Neural progenitor cell (in vitro differentiated cells): Measurements from ENCODE around the gene PLCB1. TPM values are rescaled to one million over a fixed set of nuclear protein-coding genes. Genes with fewer than 3 reads are reported as not detected.

Experiments used
- DNase-seq: peaks from one replicate; pipeline ENCODE4 v3.0.0-alpha.2; 2016; ENCODE audit warnings: low spot score
- H2AFZ ChIP-seq: fragments of 200-600 bp; sonication (generic); replicated peaks from 2 replicates; pipeline ENCODE4 v1.6.1; 2016; ENCODE audit warnings: antibody characterized with exemption
- H3F3A ChIP-seq: fragments of 200-600 bp; sonication (generic); 2 replicates; pipeline ENCODE4 v1.6.1; 2016; ENCODE audit warnings: antibody characterized with exemption, low read depth
- H3K27ac ChIP-seq: fragments of 200-600 bp; sonication (generic); 2 replicates; pipeline ENCODE4 v1.5.1; 2016; ENCODE audit warnings: mild to moderate bottlenecking
- H3K27me3 ChIP-seq: fragments of 200-600 bp; sonication (generic); 2 replicates; pipeline ENCODE4 v1.6.1; 2016; ENCODE audit warnings: mild to moderate bottlenecking, moderate library complexity
- H3K36me3 ChIP-seq: fragments of 200-600 bp; sonication (generic); 2 replicates; pipeline ENCODE4 v1.5.1; 2016
- H3K4me1 ChIP-seq: fragments of 200-600 bp; sonication (generic); 2 replicates; pipeline ENCODE4 v1.6.1; 2016; ENCODE audit warnings: mixed run types
- H3K4me2 ChIP-seq: fragments of 200-600 bp; sonication (generic); 2 replicates; pipeline ENCODE4 v1.6.1; 2016
- H3K4me3 ChIP-seq: fragments of 200-600 bp; sonication (generic); 2 replicates; pipeline ENCODE4 v1.5.1; 2016
- H3K79me2 ChIP-seq: fragments of 200-600 bp; sonication (generic); 2 replicates; pipeline ENCODE4 v1.6.1; 2016; ENCODE audit warnings: low read depth
- H3K9ac ChIP-seq: fragments of 200-600 bp; sonication (generic); 2 replicates; pipeline ENCODE4 v1.6.1; 2016
- H3K9me3 ChIP-seq: fragments of 200-600 bp; sonication (generic); 2 replicates; pipeline ENCODE4 v1.5.1; 2016; ENCODE audit warnings: low read depth
- H4K20me1 ChIP-seq: fragments of 200-600 bp; sonication (generic); 2 replicates; pipeline ENCODE4 v1.6.1; 2016; ENCODE audit warnings: low read depth
- H3K27ac Mint-ChIP-seq: 3 replicates; pipeline ENCODE4 v1.8.0; 2021; ENCODE audit warnings: mixed read lengths
- H3K27me3 Mint-ChIP-seq: 2 replicates; pipeline ENCODE4 v1.8.0; 2022; ENCODE audit warnings: low read depth, mild to moderate bottlenecking, inconsistent platforms, moderate library complexity, mixed read lengths; ENCODE audit not compliant: insufficient read depth
- H3K36me3 Mint-ChIP-seq: 3 replicates; pipeline ENCODE4 v1.8.0; 2021; ENCODE audit warnings: mixed read lengths
- H3K4me1 Mint-ChIP-seq: 3 replicates; pipeline ENCODE4 v1.8.0; 2021; ENCODE audit warnings: mixed read lengths
- H3K4me3 Mint-ChIP-seq: 3 replicates; pipeline ENCODE4 v1.8.0; 2021; ENCODE audit warnings: mild to moderate bottlenecking, moderate library complexity, mixed read lengths
- H3K9me3 Mint-ChIP-seq: 3 replicates; pipeline ENCODE4 v1.8.0; 2020; ENCODE audit warnings: mixed read lengths
- CTCF ChIP-seq: fragments of 200-600 bp; sonication (generic); IDR thresholded peaks from 2 replicates; pipeline ENCODE4 v1.5.1; 2017; ENCODE audit warnings: antibody characterized with exemption, mild to moderate bottlenecking
- EZH2 ChIP-seq: fragments of 200-600 bp; sonication (generic); IDR thresholded peaks from 2 replicates; pipeline ENCODE4 v1.6.1; 2017; ENCODE audit warnings: antibody characterized with exemption, mild to moderate bottlenecking, moderate library complexity
- EZH2phosphoT487 ChIP-seq: fragments of 200-600 bp; sonication (generic); IDR thresholded peaks from 2 replicates; pipeline ENCODE4 v1.6.1; 2017; ENCODE audit warnings: antibody characterized with exemption
- total RNA-seq: library from RNA; depleted of rRNA; stranded (reverse); fragments of >200 nt; gene quantifications from 2 replicates; pipeline ENCODE4 v1.2.3, GENCODE V29; 2015; ENCODE audit warnings: low replicate concordance

Gene PLCB1
- total RNA-seq, 1 donor from 2014 or later: 30.2 TPM

DNA sequence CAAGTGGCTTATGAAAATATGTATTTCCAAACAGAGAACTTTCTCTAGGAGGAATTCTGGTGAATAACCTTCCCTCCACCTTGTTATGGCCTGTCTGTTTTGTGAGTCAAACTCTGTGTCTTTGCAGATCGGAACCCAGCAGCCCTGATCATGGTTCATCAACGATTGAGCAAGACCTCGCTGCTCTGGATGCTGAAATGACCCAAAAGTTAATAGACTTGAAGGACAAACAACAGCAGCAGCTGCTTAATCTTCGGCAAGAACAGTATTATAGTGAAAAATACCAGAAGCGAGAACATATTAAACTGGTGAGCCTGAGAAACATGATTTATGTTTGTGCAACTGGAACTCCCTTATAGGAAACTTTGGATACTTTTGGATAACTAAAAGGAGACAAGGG, 642.3 kb downstream of the PLCB1 start:
- H3K27ac ChIP-seq: no peak overlapping the region
- H3K9ac ChIP-seq: no peak overlapping the region
- no peaks in the 10 kb centered on the region for H3F3A ChIP-seq
- H3K27me3 Mint-ChIP-seq: no peaks in the 10 kb centered on the region
- DNase-seq: no peak
- peaks cover 17% of the 10 kb centered on the region for H3K36me3 Mint-ChIP-seq
- H3K4me2 ChIP-seq: no peak overlapping the region
- no peaks in the 10 kb centered on the region for H3K4me1 ChIP-seq
- H3K4me3 Mint-ChIP-seq: no peak overlapping the region
- no peaks in the 10 kb centered on the region for H4K20me1 ChIP-seq
- TF ChIP-seq EZH2: no peak
- no peak for TF ChIP-seq EZH2phosphoT487
- TF ChIP-seq CTCF: no peak
- H3K9me3 ChIP-seq: no peaks in the 10 kb centered on the region
- H3K27ac Mint-ChIP-seq: peak overlapping the region; percentile 81
- no peaks in the 10 kb centered on the region for H3K4me1 Mint-ChIP-seq
- H3K4me3 ChIP-seq: no peak overlapping the region
- H2AFZ ChIP-seq: no peak overlapping the region
- H3K9me3 Mint-ChIP-seq: no peaks in the 10 kb centered on the region
- H3K79me2 ChIP-seq: no peaks in the 10 kb centered on the region
- H3K36me3 ChIP-seq: no peaks in the 10 kb centered on the region
- no peaks in the 10 kb centered on the region for H3K27me3 ChIP-seq

- H3K36me3 Mint-ChIP-seq: peaks cover 18% of the 10 kb centered on the region
- H3K4me1 Mint-ChIP-seq: peaks cover 9% of the 10 kb centered on the region
- Histone ChIP-seq H3K27me3 (no peaks in the 10 kb centered on the region), H3K79me2 (no peaks in the 10 kb centered on the region), H3K9me3 (no peaks in the 10 kb centered on the region), H3K4me2 (no peak overlapping the region), H3K4me3 (no peak overlapping the region), H3K4me1 (no peaks in the 10 kb centered on the region), H3K36me3 (no peaks in the 10 kb centered on the region), H3K27ac (no peak overlapping the region), H2AFZ (no peak overlapping the region), H3K9ac (no peak overlapping the region), H3F3A (no peaks in the 10 kb centered on the region), H4K20me1 (no peaks in the 10 kb centered on the region)
- DNase-seq: no peak
- no peak overlapping the region for H3K4me3 Mint-ChIP-seq
- H3K27ac Mint-ChIP-seq: no peak overlapping the region
- TF ChIP-seq EZH2phosphoT487 (no peak), EZH2 (no peak), CTCF (no peak)
- H3K9me3 Mint-ChIP-seq: no peaks in the 10 kb centered on the region
- no peaks in the 10 kb centered on the region for H3K27me3 Mint-ChIP-seq
Observed at GRCh38 chr20:8777911-8778310, 645.8 kb downstream of the PLCB1 start.

DNA sequence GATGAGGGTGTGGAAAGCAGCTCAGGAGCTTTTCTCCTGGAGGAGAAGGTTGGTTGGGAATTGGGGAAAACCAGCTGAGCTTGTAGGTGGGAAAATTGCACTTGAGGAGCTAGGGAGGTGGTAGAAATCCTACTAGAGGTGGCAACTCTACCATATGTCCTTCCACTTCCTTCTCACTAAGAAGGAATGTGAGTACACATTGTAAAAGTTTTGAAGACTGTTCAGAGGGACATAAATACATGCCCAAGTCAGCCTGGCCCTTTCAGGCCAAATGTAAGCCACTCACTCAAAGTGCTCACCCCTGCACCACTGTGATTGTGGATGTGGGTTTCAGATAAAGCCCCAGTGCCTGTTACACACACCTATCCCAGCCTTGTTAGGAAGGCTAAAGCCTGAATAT, 646.3 kb downstream of the PLCB1 start:
- peaks cover 9% of the 10 kb centered on the region for H3K4me1 Mint-ChIP-seq
- peaks cover 18% of the 10 kb centered on the region for H3K36me3 Mint-ChIP-seq
- H3K27me3 Mint-ChIP-seq: no peaks in the 10 kb centered on the region
- Histone ChIP-seq H3F3A (no peaks in the 10 kb centered on the region), H3K9me3 (no peaks in the 10 kb centered on the region), H3K9ac (no peak overlapping the region), H3K27ac (no peak overlapping the region), H2AFZ (no peak overlapping the region), H4K20me1 (no peaks in the 10 kb centered on the region), H3K4me2 (no peak overlapping the region), H3K4me1 (no peaks in the 10 kb centered on the region), H3K27me3 (no peaks in the 10 kb centered on the region), H3K4me3 (no peak overlapping the region), H3K79me2 (no peaks in the 10 kb centered on the region), H3K36me3 (no peaks in the 10 kb centered on the region)
- no peak overlapping the region for H3K27ac Mint-ChIP-seq
- no peak overlapping the region for H3K4me3 Mint-ChIP-seq
- no peak for DNase-seq
- TF ChIP-seq EZH2phosphoT487 (no peak), CTCF (no peak), EZH2 (no peak)
- H3K9me3 Mint-ChIP-seq: no peaks in the 10 kb centered on the region
